ENCODE measurements around the gene HHAT. TPM values are rescaled to one million over a fixed set of nuclear protein-coding genes. Genes with fewer than 3 reads are reported as not detected.
A peak's percentile ranks its signal among the peaks of the same experiment; 100 is the strongest.

Gene HHAT
- total RNA-seq, 1 donor from 2014 or later, result 14.7 TPM

DNA sequence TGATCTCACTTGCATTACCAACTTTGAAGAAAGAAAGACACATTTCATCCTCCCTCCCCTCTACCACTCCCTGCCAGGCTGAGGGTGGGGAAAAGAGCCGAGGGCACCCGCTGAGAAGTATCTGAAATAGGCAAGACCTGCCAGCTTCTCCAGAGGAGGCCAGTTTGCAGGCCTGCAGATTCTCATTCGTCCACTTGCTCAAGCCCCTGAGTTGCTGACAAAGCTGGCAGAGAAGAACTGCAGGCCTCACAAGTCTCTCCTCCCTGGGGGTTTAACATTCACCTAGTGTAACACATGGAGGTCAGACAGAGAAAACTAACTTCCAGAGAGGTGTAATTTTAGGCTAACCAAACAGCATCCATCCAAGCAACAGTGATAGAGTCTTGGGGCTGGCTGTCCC is 376.4 kb downstream of the HHAT start:
- H3K9me3 Mint-ChIP-seq (ENCODE audit: low read depth), result no peaks in the 10 kb centered on the region
- no peak for DNase-seq (ENCODE audit: low spot score, unreplicated experiment)
- H3K27me3 Mint-ChIP-seq, result no peaks in the 10 kb centered on the region
- H3K4me3 Mint-ChIP-seq (ENCODE audit: low read depth), result no peak overlapping the region
- TF ChIP-seq, protein P1, sequence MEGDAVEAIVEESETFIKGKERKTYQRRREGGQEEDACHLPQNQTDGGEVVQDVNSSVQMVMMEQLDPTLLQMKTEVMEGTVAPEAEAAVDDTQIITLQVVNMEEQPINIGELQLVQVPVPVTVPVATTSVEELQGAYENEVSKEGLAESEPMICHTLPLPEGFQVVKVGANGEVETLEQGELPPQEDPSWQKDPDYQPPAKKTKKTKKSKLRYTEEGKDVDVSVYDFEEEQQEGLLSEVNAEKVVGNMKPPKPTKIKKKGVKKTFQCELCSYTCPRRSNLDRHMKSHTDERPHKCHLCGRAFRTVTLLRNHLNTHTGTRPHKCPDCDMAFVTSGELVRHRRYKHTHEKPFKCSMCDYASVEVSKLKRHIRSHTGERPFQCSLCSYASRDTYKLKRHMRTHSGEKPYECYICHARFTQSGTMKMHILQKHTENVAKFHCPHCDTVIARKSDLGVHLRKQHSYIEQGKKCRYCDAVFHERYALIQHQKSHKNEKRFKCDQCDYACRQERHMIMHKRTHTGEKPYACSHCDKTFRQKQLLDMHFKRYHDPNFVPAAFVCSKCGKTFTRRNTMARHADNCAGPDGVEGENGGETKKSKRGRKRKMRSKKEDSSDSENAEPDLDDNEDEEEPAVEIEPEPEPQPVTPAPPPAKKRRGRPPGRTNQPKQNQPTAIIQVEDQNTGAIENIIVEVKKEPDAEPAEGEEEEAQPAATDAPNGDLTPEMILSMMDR (IDR thresholded peaks at IDR 0.05; ENCODE audit: unreplicated experiment), result no peak
- H3K27ac Mint-ChIP-seq, result no peak overlapping the region
- H3K36me3 Mint-ChIP-seq (ENCODE audit: insufficient read depth), result peaks cover 2% of the 10 kb centered on the region
- H3K4me1 Mint-ChIP-seq (ENCODE audit: low read depth), result peaks cover 1% of the 10 kb centered on the region

DNA sequence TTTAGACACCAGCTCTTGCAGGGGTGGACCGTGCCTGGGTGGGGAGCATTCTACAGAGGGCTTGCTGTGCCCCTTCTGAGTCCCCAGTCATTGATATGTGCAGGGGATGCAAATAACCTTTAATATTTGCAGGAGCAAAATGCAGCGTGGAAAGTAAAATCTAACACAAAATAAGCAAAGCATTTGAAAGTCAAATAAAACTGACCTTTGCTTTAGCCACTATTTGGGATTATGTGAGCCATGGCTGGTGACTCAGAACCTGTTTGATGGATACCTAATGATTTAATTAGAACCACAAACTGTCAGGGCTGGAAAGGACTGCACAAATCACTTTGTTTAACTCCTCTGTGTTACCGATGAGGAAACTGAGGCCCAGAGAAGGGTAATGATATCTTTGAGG is 377.5 kb downstream of the HHAT start:
- no peaks in the 10 kb centered on the region for H3K9me3 Mint-ChIP-seq (ENCODE audit: low read depth)
- H3K36me3 Mint-ChIP-seq (ENCODE audit: insufficient read depth), result peaks cover 2% of the 10 kb centered on the region
- no peaks in the 10 kb centered on the region for H3K27me3 Mint-ChIP-seq
- no peak overlapping the region for H3K27ac Mint-ChIP-seq
- no peak overlapping the region for H3K4me3 Mint-ChIP-seq (ENCODE audit: low read depth)
- TF ChIP-seq, protein P1 (IDR thresholded peaks at IDR 0.05; ENCODE audit: unreplicated experiment), result no peak
- H3K4me1 Mint-ChIP-seq (ENCODE audit: low read depth), result no peaks in the 10 kb centered on the region
- no peak for DNase-seq (ENCODE audit: low spot score, unreplicated experiment)

DNA sequence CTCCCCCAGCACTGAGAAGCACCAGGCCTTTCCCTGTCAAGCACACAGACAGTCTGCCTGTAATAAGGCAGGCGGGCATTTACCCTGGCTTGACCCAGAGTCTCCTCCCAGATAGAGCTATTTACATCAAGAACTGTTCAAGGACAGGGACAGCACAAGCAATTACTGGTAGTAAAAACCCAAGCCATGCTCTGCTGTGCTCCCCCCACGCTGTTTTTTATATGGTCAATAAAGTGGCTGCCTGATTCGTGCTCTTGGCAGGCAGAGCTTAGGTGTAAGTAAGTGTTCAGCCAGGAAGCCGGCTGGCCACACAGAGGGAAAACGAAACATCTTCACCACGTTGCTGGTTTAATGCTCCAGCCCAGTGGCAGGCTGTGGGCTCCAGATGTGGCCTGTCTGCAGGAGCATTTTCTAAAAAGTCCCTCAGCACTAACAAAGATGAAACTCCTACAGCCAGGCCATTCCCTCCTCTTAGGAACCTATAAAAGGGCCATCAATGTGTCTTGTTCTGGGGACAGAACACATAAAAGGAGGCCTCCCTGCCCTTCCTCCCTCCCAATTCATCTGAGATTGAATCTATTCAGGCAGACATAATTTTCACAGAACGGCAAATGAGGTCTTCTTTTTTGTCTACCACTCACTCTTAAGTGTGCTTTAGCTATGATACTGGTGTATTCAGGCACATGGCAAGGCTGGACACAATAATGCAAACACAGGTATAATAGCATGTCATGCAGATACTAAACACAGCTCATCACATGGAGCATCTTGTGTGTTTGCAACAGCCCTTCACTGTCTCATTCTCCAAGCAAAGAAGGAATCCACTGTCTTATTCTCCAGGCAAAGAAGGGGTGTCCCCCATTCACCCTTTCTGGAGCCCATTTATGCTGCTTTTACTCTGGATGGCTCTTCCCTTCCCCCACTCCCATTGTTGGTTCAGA is 378.9 kb downstream of the HHAT start:
- DNase-seq (ENCODE audit: low spot score, unreplicated experiment), result no peak
- no peak overlapping the region for H3K27ac Mint-ChIP-seq
- no peaks in the 10 kb centered on the region for H3K27me3 Mint-ChIP-seq
- no peaks in the 10 kb centered on the region for H3K36me3 Mint-ChIP-seq (ENCODE audit: insufficient read depth)
- no peaks in the 10 kb centered on the region for H3K9me3 Mint-ChIP-seq (ENCODE audit: low read depth)
- H3K4me3 Mint-ChIP-seq (ENCODE audit: low read depth), result no peak overlapping the region
- no peaks in the 10 kb centered on the region for H3K4me1 Mint-ChIP-seq (ENCODE audit: low read depth)
- TF ChIP-seq, protein P1 (IDR thresholded peaks at IDR 0.05; ENCODE audit: unreplicated experiment), result no peak

DNA sequence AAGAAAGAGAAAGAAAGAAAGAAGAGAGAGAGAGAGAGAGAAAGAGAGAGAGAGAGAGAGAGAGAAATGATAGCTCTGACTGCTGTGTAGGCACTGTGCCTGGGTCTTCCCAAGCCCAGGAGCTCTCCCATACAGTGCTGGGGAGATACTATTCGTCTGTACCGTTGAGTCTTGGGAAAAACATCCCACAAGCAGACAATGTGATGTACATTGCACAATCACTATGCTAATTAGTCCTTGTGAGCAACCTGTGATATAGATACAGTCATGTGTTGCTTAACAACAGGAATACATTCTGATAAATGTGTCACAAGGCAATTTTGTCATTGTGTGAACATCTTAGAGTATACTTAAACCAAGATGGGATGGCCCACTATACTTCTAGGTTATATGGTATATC is 381.0 kb downstream of the HHAT start:
- no peak for DNase-seq (ENCODE audit: low spot score, unreplicated experiment)
- H3K27me3 Mint-ChIP-seq, result no peaks in the 10 kb centered on the region
- no peaks in the 10 kb centered on the region for H3K9me3 Mint-ChIP-seq (ENCODE audit: low read depth)
- H3K4me3 Mint-ChIP-seq (ENCODE audit: low read depth), result no peak overlapping the region
- TF ChIP-seq, protein P1 (IDR thresholded peaks at IDR 0.05; ENCODE audit: unreplicated experiment), result no peak
- no peaks in the 10 kb centered on the region for H3K4me1 Mint-ChIP-seq (ENCODE audit: low read depth)
- no peaks in the 10 kb centered on the region for H3K36me3 Mint-ChIP-seq (ENCODE audit: insufficient read depth)
- H3K27ac Mint-ChIP-seq, result no peak overlapping the region

DNA sequence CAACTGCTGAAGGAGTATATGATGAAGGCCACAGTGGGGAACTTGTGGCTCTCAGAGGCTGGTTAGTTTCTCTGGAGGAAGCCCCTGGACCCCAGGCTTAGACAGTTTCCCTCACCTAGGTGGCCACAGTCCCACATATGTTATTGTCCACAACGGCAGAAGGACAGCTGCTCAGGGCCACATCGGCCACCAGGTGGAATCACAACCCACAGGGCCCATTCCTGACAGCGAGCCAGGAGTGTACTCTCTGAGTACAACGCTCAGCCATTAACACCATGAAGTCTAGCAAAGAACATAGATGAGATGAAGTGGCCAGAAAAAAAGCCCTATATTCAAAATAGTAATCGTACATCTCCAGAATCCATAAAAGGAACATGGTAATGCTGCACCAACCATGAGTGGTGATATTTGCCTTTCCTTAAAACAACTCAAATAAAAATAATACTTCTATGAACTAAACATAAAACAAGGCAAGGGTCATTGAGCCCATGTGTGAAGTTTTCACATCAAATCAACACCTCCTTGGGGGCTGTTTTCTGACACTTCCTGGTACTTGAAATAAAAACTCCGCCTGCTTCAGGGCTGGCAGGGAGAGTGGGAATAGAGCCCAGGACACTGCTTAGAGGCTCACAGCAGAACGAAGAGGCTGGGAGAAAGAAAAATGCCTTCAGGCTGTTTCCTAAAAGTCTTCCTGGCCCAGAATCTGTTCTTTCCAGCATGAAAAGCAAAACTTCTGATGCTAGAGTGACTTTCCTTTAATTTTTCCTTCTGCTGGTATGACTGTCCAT is 383.3 kb downstream of the HHAT start:
- no peak for DNase-seq (ENCODE audit: low spot score, unreplicated experiment)

More for the DNA sequence above, 383.3 kb downstream of the HHAT start:
- no peaks in the 10 kb centered on the region for H3K9me3 Mint-ChIP-seq (ENCODE audit: low read depth)
- TF ChIP-seq, protein P1 (IDR thresholded peaks at IDR 0.05; ENCODE audit: unreplicated experiment), result peak; percentile 49
- no peak overlapping the region for H3K27ac Mint-ChIP-seq
- H3K4me1 Mint-ChIP-seq (ENCODE audit: low read depth), result no peaks in the 10 kb centered on the region
- no peak overlapping the region for H3K4me3 Mint-ChIP-seq (ENCODE audit: low read depth)
- no peaks in the 10 kb centered on the region for H3K36me3 Mint-ChIP-seq (ENCODE audit: insufficient read depth)
- no peaks in the 10 kb centered on the region for H3K27me3 Mint-ChIP-seq
